Measurements from ENCODE around the gene SLC2A4RG. TPM values are rescaled to one million over a fixed set of nuclear protein-coding genes. Genes with fewer than 3 reads are reported as not detected.

SLC2A4RG gene
- total RNA-seq, 4 donors from 2014 or later = 26.3 to 50.2 (median 47.7) TPM

DNA sequence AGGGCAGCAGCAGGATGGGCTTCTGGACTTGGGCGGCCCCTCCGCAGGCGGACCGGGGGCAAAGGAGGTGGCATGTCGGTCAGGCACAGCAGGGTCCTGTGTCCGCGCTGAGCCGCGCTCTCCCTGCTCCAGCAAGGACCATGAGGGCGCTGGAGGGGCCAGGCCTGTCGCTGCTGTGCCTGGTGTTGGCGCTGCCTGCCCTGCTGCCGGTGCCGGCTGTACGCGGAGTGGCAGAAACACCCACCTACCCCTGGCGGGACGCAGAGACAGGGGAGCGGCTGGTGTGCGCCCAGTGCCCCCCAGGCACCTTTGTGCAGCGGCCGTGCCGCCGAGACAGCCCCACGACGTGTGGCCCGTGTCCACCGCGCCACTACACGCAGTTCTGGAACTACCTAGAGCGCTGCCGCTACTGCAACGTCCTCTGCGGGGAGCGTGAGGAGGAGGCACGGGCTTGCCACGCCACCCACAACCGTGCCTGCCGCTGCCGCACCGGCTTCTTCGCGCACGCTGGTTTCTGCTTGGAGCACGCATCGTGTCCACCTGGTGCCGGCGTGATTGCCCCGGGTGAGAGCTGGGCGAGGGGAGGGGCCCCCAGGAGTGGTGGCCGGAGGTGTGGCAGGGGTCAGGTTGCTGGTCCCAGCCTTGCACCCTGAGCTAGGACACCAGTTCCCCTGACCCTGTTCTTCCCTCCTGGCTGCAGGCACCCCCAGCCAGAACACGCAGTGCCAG lies 42.8 kb upstream of the SLC2A4RG start, which contains the start of gene TNFRSF6B:
TNFRSF6B (plus strand) TSS at position 25 of the 729 bp plus-strand sequence; CDS start at position 141, 116 bp downstream.
- TF ChIP-seq CTCF (IDR thresholded peaks at IDR 0.05) = no peak
- peak; percentile 41 for TF ChIP-seq POLR2A (IDR thresholded peaks at IDR 0.05)
- TF ChIP-seq POLR2AphosphoS5 (IDR thresholded peaks at IDR 0.05) = peak in 2 of 3 donors; percentile 41 to 56
- Histone ChIP-seq H3K9me3 (no peaks in the 10 kb centered on the region), H3K4me1 (peaks cover 25 to 45% (median 39%) of the 10 kb centered on the region in 4 donors), H3K4me3 (peak within 1 kb of the TSS in 2 of 4 donors; percentile 7 to 19), H3K27ac (peak within 1 kb of the TSS in 1 of 4 donors; percentile 2), H3K36me3 (no peaks in the 10 kb centered on the region), H3K27me3 (no peaks in the 10 kb centered on the region)
- in situ Hi-C loops (cut with MboI; ENCODE audit: low pct_ligation_motif_present in 1 of 4, low pct_unique_long_range_greater_than_20kb in 1 of 4, low sequenced_read_pairs in 3 of 4) (no loop called here), intact Hi-C loops (cut with DNase I; ENCODE audit: low total_unique reads) (no loop called here)
- WGBS, 2 donors (ENCODE audit: low coverage in 1 of 2) = 22% methylated on average over 40 of the region's 52 CpGs; no CpG with 5 or more reads in 1 of the 2 donors
- peak; percentile 11 for DNase-seq

DNA sequence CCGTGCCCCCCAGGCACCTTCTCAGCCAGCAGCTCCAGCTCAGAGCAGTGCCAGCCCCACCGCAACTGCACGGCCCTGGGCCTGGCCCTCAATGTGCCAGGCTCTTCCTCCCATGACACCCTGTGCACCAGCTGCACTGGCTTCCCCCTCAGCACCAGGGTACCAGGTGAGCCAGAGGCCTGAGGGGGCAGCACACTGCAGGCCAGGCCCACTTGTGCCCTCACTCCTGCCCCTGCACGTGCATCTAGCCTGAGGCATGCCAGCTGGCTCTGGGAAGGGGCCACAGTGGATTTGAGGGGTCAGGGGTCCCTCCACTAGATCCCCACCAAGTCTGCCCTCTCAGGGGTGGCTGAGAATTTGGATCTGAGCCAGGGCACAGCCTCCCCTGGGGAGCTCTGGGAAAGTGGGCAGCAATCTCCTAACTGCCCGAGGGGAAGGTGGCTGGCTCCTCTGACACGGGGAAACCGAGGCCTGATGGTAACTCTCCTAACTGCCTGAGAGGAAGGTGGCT lies 42.2 kb upstream of the SLC2A4RG start:
- WGBS, 2 donors (ENCODE audit: low coverage in 1 of 2) = 52% methylated on average over 4 of the region's 7 CpGs; no CpG with 5 or more reads in 1 of the 2 donors
- Histone ChIP-seq H3K4me1 (peaks cover 19 to 39% (median 34%) of the 10 kb centered on the region in 4 donors), H3K27ac (no peak overlapping the region), H3K36me3 (no peaks in the 10 kb centered on the region), H3K27me3 (no peaks in the 10 kb centered on the region), H3K4me3 (peak overlapping the region in 2 of 4 donors; percentile 7 to 19), H3K9me3 (no peaks in the 10 kb centered on the region)
- in situ Hi-C loops (cut with MboI; ENCODE audit: low pct_ligation_motif_present in 1 of 4, low pct_unique_long_range_greater_than_20kb in 1 of 4, low sequenced_read_pairs in 3 of 4) (no loop called here), intact Hi-C loops (cut with DNase I; ENCODE audit: low total_unique reads) (no loop called here)
- TF ChIP-seq CTCF (IDR thresholded peaks at IDR 0.05) (no peak), POLR2A (IDR thresholded peaks at IDR 0.05) (no peak), EP300 (IDR thresholded peaks at IDR 0.05; ENCODE audit: low read depth) (no peak), POLR2AphosphoS5 (IDR thresholded peaks at IDR 0.05) (no peak)
- DNase-seq = peak; percentile 8

GRCh38 chr20:63697868-63698545 lies 41.6 kb upstream of the SLC2A4RG start:
- Histone ChIP-seq H3K4me3 (no peak overlapping the region), H3K36me3 (no peaks in the 10 kb centered on the region), H3K9me3 (no peaks in the 10 kb centered on the region), H3K4me1 (peaks cover 19 to 35% (median 30%) of the 10 kb centered on the region in 4 donors), H3K27me3 (no peaks in the 10 kb centered on the region), H3K27ac (peak overlapping the region in 3 of 4 donors; percentile 19 to 41 (median 22))
- intact Hi-C loops (cut with DNase I; ENCODE audit: low total_unique reads) (no loop called here), in situ Hi-C loops (cut with MboI; ENCODE audit: low pct_ligation_motif_present in 1 of 4, low pct_unique_long_range_greater_than_20kb in 1 of 4, low sequenced_read_pairs in 3 of 4) (no loop called here)
- 84% methylated on average over 40 of the region's 40 CpGs; no CpG with 5 or more reads in 1 of the 2 donors for WGBS, 2 donors (ENCODE audit: low coverage in 1 of 2)
- DNase-seq = peak; percentile 7
- no peak for TF ChIP-seq POLR2AphosphoS5 (IDR thresholded peaks at IDR 0.05)
- TF ChIP-seq EP300 (IDR thresholded peaks at IDR 0.05; ENCODE audit: low read depth) = no peak
- TF ChIP-seq CTCF (IDR thresholded peaks at IDR 0.05) = no peak
- no peak for TF ChIP-seq POLR2A (IDR thresholded peaks at IDR 0.05)
